ENCODE measurements around the gene CLCN7. TPM values are rescaled to one million over a fixed set of nuclear protein-coding genes. Genes with fewer than 3 reads are reported as not detected.

Gene CLCN7
- total RNA-seq, 1 experiment from 2014 or later: 115 TPM

Other genes starting within 250 kb of the CLCN7 start
- 1.7 and 1.9 TPM in 2 replicates for gene TPSG1, start 249.8 kb downstream of the CLCN7 start, total RNA-seq (2014; rRNA removed; shearing (Covaris generic); ENCODE audit: low replicate concordance)
- not detected in 2 replicates for gene TPSB2, start 244.8 kb downstream of the CLCN7 start, total RNA-seq (2014; rRNA removed; shearing (Covaris generic); ENCODE audit: low replicate concordance)
- gene TPSAB1, start 234.3 kb downstream of the CLCN7 start, total RNA-seq (2014; rRNA removed; shearing (Covaris generic); ENCODE audit: low replicate concordance): not detected in 2 replicates
- gene TPSD1, start 219.0 kb downstream of the CLCN7 start, total RNA-seq (2014; rRNA removed; shearing (Covaris generic); ENCODE audit: low replicate concordance): not detected in 2 replicates
- gene UBE2I, start 165.4 kb downstream of the CLCN7 start, total RNA-seq (2014; rRNA removed; shearing (Covaris generic); ENCODE audit: low replicate concordance): 154 and 228 TPM in 2 replicates
- 1.1 TPM in 1 of 2 replicates, not detected in the other for gene BAIAP3, start 141.4 kb downstream of the CLCN7 start, total RNA-seq (2014; rRNA removed; shearing (Covaris generic); ENCODE audit: low replicate concordance)
- gene TSR3, start 123.2 kb downstream of the CLCN7 start, total RNA-seq (2014; rRNA removed; shearing (Covaris generic); ENCODE audit: low replicate concordance): 138 and 174 TPM in 2 replicates
- gene GNPTG, start 123.1 kb downstream of the CLCN7 start, total RNA-seq (2014; rRNA removed; shearing (Covaris generic); ENCODE audit: low replicate concordance): 40.9 and 52.2 TPM in 2 replicates
- gene UNKL, start 60.3 kb downstream of the CLCN7 start, total RNA-seq (2014; rRNA removed; shearing (Covaris generic); ENCODE audit: low replicate concordance): 10.5 and 16.2 TPM in 2 replicates
- gene UQCC4, start 54.3 kb downstream of the CLCN7 start, total RNA-seq (2014; rRNA removed; shearing (Covaris generic); ENCODE audit: low replicate concordance): 28.1 and 52.9 TPM in 2 replicates
- not detected in 2 replicates for gene PERCC1, start 44.0 kb downstream of the CLCN7 start, total RNA-seq (2014; rRNA removed; shearing (Covaris generic); ENCODE audit: low replicate concordance)
- 2.9 and 5.6 TPM in 2 replicates for gene CCDC154, start 30.5 kb downstream of the CLCN7 start, total RNA-seq (2014; rRNA removed; shearing (Covaris generic); ENCODE audit: low replicate concordance)
- gene PTX4, start 13.9 kb upstream of the CLCN7 start, total RNA-seq (2014; rRNA removed; shearing (Covaris generic); ENCODE audit: low replicate concordance): not detected in 2 replicates
- 21.2 and 48.7 TPM in 2 replicates for gene TELO2, start 18.3 kb upstream of the CLCN7 start, total RNA-seq (2014; rRNA removed; shearing (Covaris generic); ENCODE audit: low replicate concordance)
- gene TMEM204, start 58.6 kb upstream of the CLCN7 start, total RNA-seq (2014; rRNA removed; shearing (Covaris generic); ENCODE audit: low replicate concordance): 1.7 TPM in 1 of 2 replicates, not detected in the other
- gene IFT140, start 137.0 kb upstream of the CLCN7 start, total RNA-seq (2014; rRNA removed; shearing (Covaris generic); ENCODE audit: low replicate concordance): 25.7 and 27.8 TPM in 2 replicates
- gene CRAMP1, start 137.3 kb upstream of the CLCN7 start, total RNA-seq (2014; rRNA removed; shearing (Covaris generic); ENCODE audit: low replicate concordance): 3.7 and 3.8 TPM in 2 replicates
- 94.3 and 129 TPM in 2 replicates for gene JPT2, start 203.3 kb upstream of the CLCN7 start, total RNA-seq (2014; rRNA removed; shearing (Covaris generic); ENCODE audit: low replicate concordance)
- 13.4 and 31.1 TPM in 2 replicates for gene MAPK8IP3, start 231.2 kb upstream of the CLCN7 start, total RNA-seq (2014; rRNA removed; shearing (Covaris generic); ENCODE audit: low replicate concordance)

Measured in MG63 (cell line).